K562 (cell line): ENCODE results near the gene PLCB1. TPM values are rescaled to one million over a fixed set of nuclear protein-coding genes. Genes with fewer than 3 reads are reported as not detected.

Source experiments
- ATAC-seq: fragments of 200-7000 bp; cut with Tn5 transposase; 3 replicates; pipeline ENCODE4 v1.9.1; 2020; ENCODE audit warnings: moderate library complexity
- BruUV-seq: library from RNA; stranded (reverse); fragments of 400-500 nt; replicated peaks from 2 replicates; lab custom pipeline; 2021; lab: Mats Ljungman, UMichigan
- CTCF ChIA-PET: fragments of 300-600 bp; formaldehyde crosslinking; extraction: SDS; loops from one replicate; lab custom pipeline; 2021; ENCODE audit warnings: low intra/inter-chr PET ratio; lab: Yijun Ruan, JAX
- POLR2A ChIA-PET: fragments of 300-600, 350-650 bp; sonication (Branson Sonifier 250); formaldehyde crosslinking; extraction: SDS; loops from one replicate; lab custom pipeline; 2021; ENCODE audit warnings: antibody characterized with exemption, inconsistent platforms; lab: Yijun Ruan, JAX
- DNase-seq, 4 experiments: peaks; one replicate each; pipeline versions ENCODE4 v3.0.0 to v3.0.0-alpha.2; 2011 to 2018; ENCODE audit warnings: low spot score in 3 of 4, mixed read lengths in 3 of 4; ENCODE audit errors: extremely low read depth in 1 of 4
- FAIRE-seq: peaks from 2 replicates; lab custom pipeline; 2011; peaks lifted over from hg19 to GRCh38; lab: Jason Lieb, UNC
- H2AFZ ChIP-seq: 2 replicates; pipeline ENCODE4 v1.6.0; 2011; ENCODE audit warnings: low read depth, low read length, control low read depth, inconsistent platforms
- H3K27ac ChIP-seq: fragments of 200-600 bp; 3 replicates; pipeline ENCODE4 v1.8.0; 2011; ENCODE audit warnings: low read depth, mild to moderate bottlenecking, control low read depth, inconsistent platforms, low read length, moderate library complexity, mixed read lengths; ENCODE audit errors: extremely low read depth
- H3K27me3 ChIP-seq, 2 experiments: fragments of 300-600 bp in 1 of 2; 2 replicates in 1 of 2; 3 replicates in 1 of 2; pipeline versions ENCODE4 v1.6.0 to v1.8.0; 2011; ENCODE audit warnings: inconsistent platforms in 2 of 2, low read length in 2 of 2, mild to moderate bottlenecking in 1 of 2, mixed read lengths in 1 of 2, moderate library complexity in 1 of 2; ENCODE audit not compliant: control insufficient read depth in 2 of 2, insufficient read depth in 2 of 2
- H3K36me3 ChIP-seq: fragments of 300-600 bp; 3 replicates; pipeline ENCODE4 v1.8.0; 2011; ENCODE audit warnings: mild to moderate bottlenecking, low read length, inconsistent platforms; ENCODE audit not compliant: control insufficient read depth, insufficient read depth
- H3K4me1 ChIP-seq, 2 experiments: fragments of 200-600 bp in 1 of 2; replicated peaks in 1 of 2; 2 replicates in 1 of 2; 3 replicates in 1 of 2; pipeline versions ENCODE4 v1.5.1 to v1.8.0; 2011; ENCODE audit warnings: inconsistent platforms in 2 of 2, low read length in 2 of 2, mild to moderate bottlenecking in 1 of 2, mixed read lengths in 1 of 2, moderate library complexity in 1 of 2; ENCODE audit not compliant: control insufficient read depth in 2 of 2, insufficient read depth in 2 of 2
- H3K4me2 ChIP-seq: 2 replicates; pipeline ENCODE4 v1.6.1; 2011; ENCODE audit warnings: low read length, control low read depth, inconsistent platforms, mixed read lengths; ENCODE audit not compliant: insufficient read depth
- H3K4me3 ChIP-seq: fragments of 200-600 bp; sonication (generic), shearing (Covaris generic); 2 replicates; pipeline ENCODE4 v1.5.1; 2016; ENCODE audit warnings: control low read depth, inconsistent platforms
- H3K79me2 ChIP-seq: fragments of 200-600 bp; 3 replicates; pipeline ENCODE4 v1.8.0; 2011; ENCODE audit warnings: low read length, inconsistent platforms; ENCODE audit not compliant: control insufficient read depth, insufficient read depth
- H3K9ac ChIP-seq, 2 experiments: 2 replicates each; pipeline versions ENCODE4 v1.6.0 to v1.6.1; 2011; ENCODE audit warnings: low read depth in 2 of 2, low read length in 2 of 2, control low read depth in 1 of 2, inconsistent platforms in 1 of 2, mild to moderate bottlenecking in 1 of 2, mixed read lengths in 1 of 2; ENCODE audit not compliant: insufficient read depth in 1 of 2
- H3K9me1 ChIP-seq: one replicate; pipeline ENCODE4 v1.6.0; 2011; ENCODE audit warnings: inconsistent platforms, mild to moderate bottlenecking, low read length, moderate library complexity; ENCODE audit not compliant: control insufficient read depth, insufficient read depth
- H3K9me3 ChIP-seq: replicated peaks from 2 replicates; pipeline ENCODE4 v1.5.1; 2011; ENCODE audit warnings: low read depth, low read length, inconsistent platforms; ENCODE audit not compliant: control insufficient read depth, insufficient read depth
- H4K20me1 ChIP-seq: replicated peaks from 2 replicates; pipeline ENCODE4 v1.6.1; 2011; ENCODE audit warnings: low read length, inconsistent platforms, mixed read lengths; ENCODE audit not compliant: control insufficient read depth, insufficient read depth
- CCAR2 ChIP-seq: fragments of 200-400 bp; formaldehyde crosslinking; IDR thresholded peaks from 2 replicates; pipeline ENCODE4 v1.6.1; 2017; ENCODE audit warnings: mild to moderate bottlenecking, low read depth, low read length
- CREB3 ChIP-seq: fragments of 450-650 bp; conservative IDR thresholded peaks from 2 replicates; pipeline ENCODE4 v1.6.1; 2016; ENCODE audit warnings: missing genetic modification characterization, low read depth, mild to moderate bottlenecking, missing compliant biosample characterization, moderate library complexity
- ETS1 ChIP-seq: conservative IDR thresholded peaks from 2 replicates; pipeline ENCODE4 v1.6.1; 2011; ENCODE audit warnings: low read depth, mild to moderate bottlenecking, low read length; ENCODE audit not compliant: control insufficient read depth
- MAZ ChIP-seq, 2 experiments: fragments of 450-650 bp in 1 of 2; sonication (generic) in 1 of 2; formaldehyde crosslinking; IDR thresholded peaks in 1 of 2; conservative IDR thresholded peaks in 1 of 2; 2 replicates each; pipeline versions ENCODE4 v1.4.0 to v1.5.0; 2020; ENCODE audit warnings: mild to moderate bottlenecking in 1 of 2, missing genetic modification reagents in 1 of 2
- NFXL1 ChIP-seq: fragments of 450-650 bp; formaldehyde crosslinking; IDR thresholded peaks from 2 replicates; pipeline ENCODE4 v1.4.0; 2021; ENCODE audit warnings: mild to moderate bottlenecking
- RHOXF2B ChIP-seq: fragments of 250-450 bp; sonication (Bioruptor Pico); conservative IDR thresholded peaks from 2 replicates; pipeline ENCODE4 v1.5.1; 2021
- ZFX ChIP-seq: sonication (generic); formaldehyde crosslinking; IDR thresholded peaks from 2 replicates; pipeline ENCODE4 v1.8.0; 2022; ENCODE audit warnings: mild to moderate bottlenecking, missing genetic modification reagents, moderate library complexity
- ZNF217 ChIP-seq: sonication (generic); formaldehyde crosslinking; IDR thresholded peaks from 2 replicates; pipeline ENCODE4 v1.8.0; 2022; ENCODE audit warnings: mild to moderate bottlenecking, missing genetic modification reagents
- ZNF3 ChIP-seq: fragments of 250-450 bp; sonication (Bioruptor Pico); IDR thresholded peaks from 2 replicates; pipeline ENCODE4 v1.5.0; 2021; ENCODE audit warnings: mild to moderate bottlenecking, moderate library complexity
- WGBS: fragments of 100-300 bp; shearing (Covaris generic); methylation state at CpG from one replicate; pipeline ENCODE4 v1.1.6; 2016; ENCODE audit warnings: low coverage, mixed read lengths; ENCODE audit not compliant: insufficient coverage; ENCODE audit errors: missing lambda C conversion rate; 5-methylcytosine and 5-hydroxymethylcytosine counted together
- in situ Hi-C: fragments of 300-500 bp; cut with MboI; formaldehyde crosslinking; loops from 4 replicates; pipeline ENCODE4 v1.15.0; 2018; ENCODE audit warnings: inconsistent platforms, mixed read lengths
- intact Hi-C: fragments of 100-400 bp; cut with micrococcal nuclease; formaldehyde crosslinking; loops from 2 replicates; pipeline ENCODE4 v1.14.2; 2022
- polyA plus RNA-seq, 8 experiments: library from polyadenylated mRNA; depleted of rRNA in 4 of 8; stranded (reverse) in 5 of 8; unstranded in 3 of 8; fragments of >200 nt; fragmentation: Nextera tagmentation in 2 of 8; fragmentation: Illumina TruSeq in 1 of 8; extraction: Ambion mirVana in 2 of 8; extraction: Trizol in 1 of 8; gene quantifications; 2 replicates each; pipeline versions ENCODE4 v1.2.1 to v1.2.3, GENCODE V29; 2011 to 2014; ENCODE audit warnings: inconsistent platforms in 1 of 8, missing spikeins in 1 of 8
- total RNA-seq, 7 experiments: library from RNA; depleted of rRNA in 6 of 7; stranded (reverse); fragments of >200 nt in 6 of 7; fragmentation: Illumina TruSeq in 2 of 7; extraction: Trizol in 2 of 7; gene quantifications; 2 replicates each; pipeline versions ENCODE4 v1.2.1 to v1.2.3, GENCODE V29; 2011 to 2021; ENCODE audit warnings: low replicate concordance in 1 of 7
- TF ChIP-seq, protein P1 (sequence below): fragments of 450-650 bp; IDR thresholded peaks from 2 replicates; pipeline ENCODE4 v1.6.1; 2016; ENCODE audit warnings: antibody characterized with exemption
- TF ChIP-seq, protein P2 (sequence below): sonication (generic); formaldehyde crosslinking; IDR thresholded peaks from 2 replicates; pipeline ENCODE4 v1.8.0; 2022; ENCODE audit warnings: mild to moderate bottlenecking, low read depth, missing genetic modification reagents

PLCB1 gene
- total and polyA plus RNA-seq, 9 of the 15 experiments (the other 6 are each of a cell fraction or from before 2014, with no cell fraction given), result 0.34 to 3.1 (median 1.3) TPM

DNA sequence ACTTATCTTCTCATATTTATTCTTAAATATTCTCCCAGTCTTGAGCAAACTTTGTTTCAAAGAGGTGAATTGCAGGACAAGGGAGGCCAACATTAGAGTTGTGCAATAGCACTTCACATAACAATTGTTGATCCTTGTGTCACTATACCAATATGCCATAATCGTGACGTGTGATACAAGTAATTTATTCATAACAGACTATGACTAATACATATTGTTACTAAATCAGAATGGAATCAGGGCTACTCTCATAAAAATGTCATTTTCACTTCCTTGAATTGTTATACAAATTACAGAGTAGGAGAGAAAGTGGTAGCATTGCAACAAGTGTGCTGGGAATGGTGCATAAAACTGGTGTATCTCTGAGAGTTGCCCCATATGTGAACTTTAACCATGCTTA is 37.2 kb upstream of the PLCB1 start (continued):
- TF ChIP-seq CREB3 (tag) (no peak), ETS1 (no peak)

- Histone ChIP-seq H3K9ac (no peak overlapping the region), H3K4me1 (no peaks in the 10 kb centered on the region), H4K20me1 (no peaks in the 10 kb centered on the region), H3K36me3 (no peaks in the 10 kb centered on the region), H3K27ac (no peak overlapping the region), H3K27me3 (no peaks in the 10 kb centered on the region), H2AFZ (no peak overlapping the region), H3K4me2 (no peak overlapping the region), H3K9me1 (no peaks in the 10 kb centered on the region), H3K4me3 (no peak overlapping the region), H3K79me2 (no peaks in the 10 kb centered on the region), H3K9me3 (no peaks in the 10 kb centered on the region)
- 5% methylated on average over 5 of the region's 5 CpGs for WGBS
- no peak for DNase-seq
- BruUV-seq, result no TSS peak
- ATAC-seq, result no peak
- ChIA-PET POLR2A (no interaction called here), CTCF (no interaction called here)
- in situ Hi-C loops (no loop called here), intact Hi-C loops (no loop called here)
- no peak for FAIRE-seq
- no peak for TF ChIP-seq CCAR2
- TF ChIP-seq, protein P1, sequence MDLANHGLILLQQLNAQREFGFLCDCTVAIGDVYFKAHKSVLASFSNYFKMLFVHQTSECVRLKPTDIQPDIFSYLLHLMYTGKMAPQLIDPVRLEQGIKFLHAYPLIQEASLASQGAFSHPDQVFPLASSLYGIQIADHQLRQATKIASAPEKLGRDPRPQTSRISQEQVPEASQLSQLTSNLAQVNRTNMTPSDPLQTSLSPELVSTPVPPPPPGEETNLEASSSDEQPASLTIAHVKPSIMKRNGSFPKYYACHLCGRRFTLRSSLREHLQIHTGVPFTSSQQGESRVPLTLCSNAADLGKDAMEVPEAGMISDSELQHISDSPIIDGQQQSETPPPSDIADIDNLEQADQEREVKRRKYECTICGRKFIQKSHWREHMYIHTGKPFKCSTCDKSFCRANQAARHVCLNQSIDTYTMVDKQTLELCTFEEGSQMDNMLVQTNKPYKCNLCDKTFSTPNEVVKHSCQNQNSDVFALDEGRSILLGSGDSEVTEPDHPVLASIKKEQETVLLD, result no peak
- TF ChIP-seq NFXL1 (CRISPR knock-in tag), result no peak
- no peak for TF ChIP-seq ZFX
- no peak for TF ChIP-seq RHOXF2B (CRISPR knock-in tag)
- no peak for TF ChIP-seq MAZ (CRISPR knock-in tag; conservative IDR thresholded peaks at IDR 0.05 in 1 of 2, IDR thresholded peaks at IDR 0.05 in 1 of 2)
- TF ChIP-seq ZNF3 (CRISPR knock-in tag), result no peak
- TF ChIP-seq, protein P2, sequence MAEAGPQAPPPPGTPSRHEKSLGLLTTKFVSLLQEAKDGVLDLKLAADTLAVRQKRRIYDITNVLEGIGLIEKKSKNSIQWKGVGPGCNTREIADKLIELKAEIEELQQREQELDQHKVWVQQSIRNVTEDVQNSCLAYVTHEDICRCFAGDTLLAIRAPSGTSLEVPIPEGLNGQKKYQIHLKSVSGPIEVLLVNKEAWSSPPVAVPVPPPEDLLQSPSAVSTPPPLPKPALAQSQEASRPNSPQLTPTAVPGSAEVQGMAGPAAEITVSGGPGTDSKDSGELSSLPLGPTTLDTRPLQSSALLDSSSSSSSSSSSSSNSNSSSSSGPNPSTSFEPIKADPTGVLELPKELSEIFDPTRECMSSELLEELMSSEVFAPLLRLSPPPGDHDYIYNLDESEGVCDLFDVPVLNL, result no peak
- no peak for TF ChIP-seq ZNF217
Measured at GRCh38 chr20:8095648-8096572, 36.2 kb upstream of the PLCB1 start.
